GM23248 (cell line): ENCODE measurements around the gene DEGS1.

ENCODE experiments used
- EZH2 ChIP-seq: fragments of 200-600 bp; sonication (generic); IDR thresholded peaks from 2 replicates; pipeline ENCODE4 v1.6.1; 2018; ENCODE audit warnings: antibody characterized with exemption, mild to moderate bottlenecking; ENCODE audit not compliant: insufficient read depth, poor library complexity, severe bottlenecking
- EZH2phosphoT487 ChIP-seq: fragments of 200-600 bp; sonication (generic); IDR thresholded peaks from 2 replicates; pipeline ENCODE4 v1.6.1; 2018; ENCODE audit warnings: antibody characterized with exemption, moderate library complexity, mild to moderate bottlenecking, low read depth; ENCODE audit not compliant: insufficient read depth

DNA sequence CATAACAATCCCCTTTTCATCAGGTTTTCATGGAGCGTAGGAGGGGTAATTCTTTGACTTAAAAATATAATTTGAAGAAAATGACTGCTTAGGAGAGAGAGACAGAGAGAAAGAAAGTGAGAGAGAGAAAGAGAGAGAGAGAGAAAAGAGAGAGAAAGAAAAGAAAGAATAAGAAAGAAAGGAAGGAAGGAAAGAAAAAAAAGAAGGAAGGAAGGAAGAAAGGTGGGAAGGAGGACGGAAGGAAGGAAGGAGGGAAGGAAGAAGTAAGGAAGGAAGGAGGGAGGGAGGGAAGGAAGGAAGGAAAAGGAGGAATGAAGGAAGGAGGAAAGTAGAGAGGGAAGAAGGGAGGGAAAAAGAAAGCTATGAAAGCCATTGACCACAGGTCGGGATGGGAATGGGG is 10.8 kb upstream of the DEGS1 start:
- TF ChIP-seq EZH2 (no peak), EZH2phosphoT487 (no peak)
